ENCODE measurements around the gene EFHD2.
A peak's percentile ranks its signal among the peaks of the same experiment; 100 is the strongest.
"Not testable (repeated sequence)": the region's sequence is repeated elsewhere in the genome, so short reads cannot be mapped to it uniquely, and the experiment has no call there.

EFHD2 gene

DNA sequence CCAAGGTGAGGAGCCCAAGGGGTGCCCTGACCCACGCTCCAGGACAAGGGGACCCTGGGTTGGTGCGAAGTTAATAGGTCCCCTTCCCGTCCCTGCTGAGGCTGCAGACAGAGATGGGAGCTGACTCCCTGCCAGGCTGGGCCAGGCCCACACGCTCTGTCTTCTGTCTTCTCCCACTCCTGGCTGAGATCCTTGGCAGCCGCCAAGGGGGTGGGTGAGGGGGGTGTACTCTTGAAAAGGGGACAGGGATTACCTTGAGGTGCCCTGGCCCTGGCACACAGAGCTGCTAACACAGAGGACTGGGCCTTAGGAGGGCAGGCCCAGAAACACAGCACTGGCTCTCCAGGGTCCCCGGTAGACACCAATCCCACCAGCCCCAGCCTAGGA lies 17.6 kb downstream of the EFHD2 start:
- TF ChIP-seq, protein P1, sequence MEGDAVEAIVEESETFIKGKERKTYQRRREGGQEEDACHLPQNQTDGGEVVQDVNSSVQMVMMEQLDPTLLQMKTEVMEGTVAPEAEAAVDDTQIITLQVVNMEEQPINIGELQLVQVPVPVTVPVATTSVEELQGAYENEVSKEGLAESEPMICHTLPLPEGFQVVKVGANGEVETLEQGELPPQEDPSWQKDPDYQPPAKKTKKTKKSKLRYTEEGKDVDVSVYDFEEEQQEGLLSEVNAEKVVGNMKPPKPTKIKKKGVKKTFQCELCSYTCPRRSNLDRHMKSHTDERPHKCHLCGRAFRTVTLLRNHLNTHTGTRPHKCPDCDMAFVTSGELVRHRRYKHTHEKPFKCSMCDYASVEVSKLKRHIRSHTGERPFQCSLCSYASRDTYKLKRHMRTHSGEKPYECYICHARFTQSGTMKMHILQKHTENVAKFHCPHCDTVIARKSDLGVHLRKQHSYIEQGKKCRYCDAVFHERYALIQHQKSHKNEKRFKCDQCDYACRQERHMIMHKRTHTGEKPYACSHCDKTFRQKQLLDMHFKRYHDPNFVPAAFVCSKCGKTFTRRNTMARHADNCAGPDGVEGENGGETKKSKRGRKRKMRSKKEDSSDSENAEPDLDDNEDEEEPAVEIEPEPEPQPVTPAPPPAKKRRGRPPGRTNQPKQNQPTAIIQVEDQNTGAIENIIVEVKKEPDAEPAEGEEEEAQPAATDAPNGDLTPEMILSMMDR (conservative IDR thresholded peaks at IDR 0.05; ENCODE audit: low read depth, low read length), result no peak
- H3K4me3 ChIP-seq (ENCODE audit: low read depth, low read length), result no peak overlapping the region
- DNase-seq (ENCODE audit: low read depth), result no peak

DNA sequence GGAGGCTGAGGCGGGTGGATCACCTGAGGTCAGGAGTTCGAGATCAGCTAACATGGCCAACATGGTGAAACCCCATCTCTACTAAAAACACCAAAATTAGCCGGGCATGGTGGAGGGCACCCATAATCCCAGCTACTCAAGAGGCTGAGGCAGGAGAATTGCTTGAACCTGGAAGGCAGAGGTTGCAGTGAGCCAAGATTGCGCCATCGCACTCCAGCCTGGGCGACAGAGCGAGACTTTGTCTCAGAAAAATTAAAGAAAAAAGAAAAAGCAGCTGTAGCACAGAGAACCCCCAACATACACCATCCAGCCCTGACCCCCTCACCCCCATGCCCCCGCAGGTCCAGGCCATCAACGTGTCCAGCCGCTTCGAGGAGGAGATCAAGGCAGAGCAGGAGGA lies 18.6 kb downstream of the EFHD2 start:
- not testable (repeated sequence) for H3K4me3 ChIP-seq (ENCODE audit: low read depth, low read length); DNase-seq (ENCODE audit: low read depth)

DNA sequence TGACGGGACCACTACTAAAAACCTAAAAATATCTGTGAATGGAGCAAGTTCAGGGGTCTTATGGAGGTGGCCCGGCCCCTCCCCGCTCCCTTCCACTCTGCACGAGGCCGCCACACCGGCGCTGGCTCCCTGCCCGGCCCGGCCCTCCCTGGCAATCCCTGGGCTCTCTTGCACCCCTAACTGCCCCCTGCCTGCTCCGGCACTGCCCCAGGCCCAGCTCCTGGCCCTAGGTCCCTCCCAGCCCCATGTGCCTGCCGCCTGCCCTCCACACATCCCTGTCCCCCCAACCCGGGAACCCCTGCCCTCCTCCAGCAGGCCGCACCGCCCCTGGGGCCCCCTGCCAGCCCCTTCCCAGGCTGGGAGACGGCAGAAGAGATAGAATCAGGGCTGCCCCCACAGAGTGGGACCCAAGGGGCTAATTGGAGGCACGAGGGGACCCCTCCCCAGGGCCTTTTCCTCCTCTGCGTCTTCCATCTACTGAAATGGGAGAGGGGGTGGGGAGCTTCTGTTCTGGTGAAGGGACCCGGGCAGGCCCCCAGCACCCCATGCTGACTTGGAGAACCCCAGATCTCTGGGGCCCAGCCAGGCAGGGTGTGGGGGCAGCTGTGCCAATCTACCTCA lies 19.2 kb downstream of the EFHD2 start:
- TF ChIP-seq, protein P1 (conservative IDR thresholded peaks at IDR 0.05; ENCODE audit: low read depth, low read length), result no peak
- no peak for DNase-seq (ENCODE audit: low read depth)
- no peak overlapping the region for H3K4me3 ChIP-seq (ENCODE audit: low read depth, low read length)

DNA sequence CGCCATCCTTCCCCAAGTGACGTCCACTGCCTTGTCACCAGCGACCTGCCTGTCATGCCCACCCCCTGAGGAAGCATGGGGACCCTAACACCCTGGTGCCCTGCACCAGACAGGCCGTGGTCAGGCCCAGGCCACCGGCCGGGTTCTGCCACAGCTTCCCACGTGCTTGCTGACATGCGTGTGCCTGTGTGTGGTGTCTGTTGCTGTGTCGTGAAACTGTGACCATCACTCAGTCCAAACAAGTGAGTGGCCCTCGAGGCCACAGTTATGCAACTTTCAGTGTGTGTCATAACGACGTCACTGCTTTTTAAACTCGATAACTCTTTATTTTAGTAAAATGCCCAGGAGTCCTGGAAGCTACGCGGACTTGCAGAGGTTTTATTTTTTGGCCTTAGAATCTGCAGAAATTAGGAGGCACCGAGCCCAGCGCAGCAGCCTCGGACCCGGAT lies 20.0 kb downstream of the EFHD2 start:
- DNase-seq (ENCODE audit: low read depth), result peak; percentile 45
- H3K4me3 ChIP-seq (ENCODE audit: low read depth, low read length), result no peak overlapping the region
- TF ChIP-seq, protein P1 (conservative IDR thresholded peaks at IDR 0.05; ENCODE audit: low read depth, low read length), result no peak

DNA sequence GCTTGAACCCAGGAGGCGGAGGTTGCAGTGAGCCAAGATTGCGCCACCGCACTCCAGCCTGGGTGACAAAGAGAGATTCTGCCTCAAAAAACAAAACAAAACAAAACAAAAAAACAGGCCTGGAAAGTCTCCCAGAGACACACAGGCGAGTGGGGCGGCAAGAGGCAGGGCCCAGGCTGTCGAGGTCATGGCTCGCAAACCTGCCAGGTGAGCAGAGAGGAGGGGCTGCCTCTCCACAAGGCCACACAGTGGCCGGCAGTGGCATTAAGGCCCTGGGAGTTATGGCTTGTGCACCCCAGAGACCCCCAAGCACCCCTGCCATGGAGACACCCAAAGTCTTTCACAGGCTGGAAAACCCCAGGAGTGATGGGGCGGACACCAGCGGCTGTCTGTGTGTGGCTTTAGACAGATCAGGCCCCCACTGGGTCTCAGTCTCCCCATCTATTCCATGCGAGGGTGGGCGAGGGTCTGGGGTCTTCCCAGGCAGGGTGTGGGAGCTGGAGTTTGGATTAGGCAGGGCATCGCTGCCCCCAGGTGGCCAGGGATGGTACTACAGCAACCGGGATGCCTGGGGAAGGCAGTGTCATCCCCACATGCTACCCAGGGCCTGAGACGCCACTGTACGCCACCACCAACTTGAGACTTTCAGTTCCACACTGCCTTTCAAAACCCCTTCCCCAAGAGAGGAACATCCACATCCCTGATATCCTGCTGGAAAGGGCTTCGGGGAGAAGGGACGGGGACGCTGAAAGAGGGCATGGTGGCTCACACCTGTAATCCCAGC lies 21.3 kb downstream of the EFHD2 start:
- H3K4me3 ChIP-seq (ENCODE audit: low read depth, low read length), result no peak overlapping the region
- TF ChIP-seq, protein P1 (conservative IDR thresholded peaks at IDR 0.05; ENCODE audit: low read depth, low read length), result peak; percentile 93
- peak; percentile 54 for DNase-seq (ENCODE audit: low read depth)

DNA sequence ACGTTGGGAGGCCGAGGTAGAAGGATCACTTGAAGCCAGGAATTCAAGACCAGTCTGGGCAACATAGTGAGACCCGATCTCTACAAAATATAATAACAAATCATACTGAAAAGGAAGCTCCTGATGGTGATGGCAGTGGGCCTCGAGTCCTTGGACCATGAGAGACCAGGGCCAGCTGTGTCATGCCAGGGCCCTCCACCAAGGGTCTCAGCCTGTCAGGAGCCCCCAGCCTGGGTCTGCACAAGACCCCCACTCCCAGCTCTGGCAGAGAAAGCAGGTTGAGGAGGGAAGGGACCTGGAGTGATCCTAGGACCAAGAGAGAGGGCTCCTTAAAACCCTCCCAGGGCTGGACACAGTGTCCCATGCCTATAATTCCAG lies 21.9 kb downstream of the EFHD2 start:
- TF ChIP-seq, protein P1 (conservative IDR thresholded peaks at IDR 0.05; ENCODE audit: low read depth, low read length), result no peak

DNA sequence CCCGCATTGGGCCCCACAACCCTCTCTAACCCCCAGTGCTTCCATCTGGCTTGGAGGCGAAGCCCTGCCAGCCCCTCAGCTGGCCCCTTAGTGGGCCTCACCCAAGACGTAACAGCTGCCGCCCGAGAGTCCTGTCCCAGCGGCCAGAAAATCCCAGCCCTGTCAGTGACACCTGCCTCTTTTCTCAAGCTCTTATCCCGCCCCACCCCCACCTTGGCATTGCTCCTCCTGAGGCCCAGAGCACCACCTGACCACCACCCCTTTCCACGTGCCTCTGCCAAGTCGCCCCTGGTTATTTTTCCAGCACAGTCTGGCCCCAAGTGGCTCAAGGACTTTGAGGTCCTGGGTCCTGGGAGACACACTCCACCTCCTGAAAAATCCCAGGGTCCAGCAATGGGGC lies 22.6 kb downstream of the EFHD2 start:
- no peak for DNase-seq (ENCODE audit: low read depth)
- H3K4me3 ChIP-seq (ENCODE audit: low read depth, low read length), result no peak overlapping the region
- TF ChIP-seq, protein P1 (conservative IDR thresholded peaks at IDR 0.05; ENCODE audit: low read depth, low read length), result no peak

More for the DNA sequence above, 21.9 kb downstream of the EFHD2 start:
- DNase-seq (ENCODE audit: low read depth), result no peak
- H3K4me3 ChIP-seq (ENCODE audit: low read depth, low read length), result no peak overlapping the region
